ENCODE results near the gene ROBO4.
A peak's percentile ranks its signal among the peaks of the same experiment; 100 is the strongest.

- TF ChIP-seq CTCF (IDR thresholded peaks at IDR 0.05) (peak; percentile 71 to 88 (median 77)), POLR2A (IDR thresholded peaks at IDR 0.05) (no peak), EP300 (IDR thresholded peaks at IDR 0.05) (no peak), POLR2AphosphoS5 (IDR thresholded peaks at IDR 0.05) (no peak)
Observed at GRCh38 chr11:124865902-124866851, 31.5 kb downstream of the ROBO4 start.

Measured in upper lobe of left lung (tissue), 4 donors.